AG04449 (cell line): ENCODE measurements around the gene KPTN.

ENCODE experiments used
- CTCF ChIA-PET: fragments of 350-600 bp; formaldehyde crosslinking; extraction: SDS; loops from one replicate; lab custom pipeline; 2021; ENCODE audit warnings: antibody characterized with exemption; lab: Yijun Ruan, JAX
- POLR2A ChIA-PET: fragments of 400-600, 350-600 bp; formaldehyde crosslinking; extraction: SDS; loops from one replicate; lab custom pipeline; 2020; ENCODE audit warnings: antibody characterized with exemption, inconsistent platforms; lab: Yijun Ruan, JAX
- DNase-seq: peaks from one replicate; pipeline ENCODE4 v3.0.0-alpha.2; 2010; ENCODE audit warnings: low read depth, low spot score
- H3K4me3 ChIP-seq: 2 replicates; pipeline ENCODE4 v1.5.1; 2011; ENCODE audit warnings: low read depth, mild to moderate bottlenecking, control low read depth, low read length
- CTCF ChIP-seq: IDR thresholded peaks from one replicate; pipeline ENCODE4 v1.5.1; 2011; ENCODE audit warnings: mild to moderate bottlenecking, moderate library complexity, low read length, control low read depth, inconsistent platforms; ENCODE audit not compliant: insufficient read depth; ENCODE audit errors: missing control alignments

KPTN gene

GRCh38 chr19:47492137-47492533, 8.1 kb upstream of the KPTN start:
- CTCF ChIA-PET: interaction anchor here (3.8 kb wide), 1 partner anchor 8 kb away, joined by 16 read pairs; the partner anchor contains the start of gene KPTN
- H3K4me3 ChIP-seq: no peak overlapping the region
- TF ChIP-seq CTCF: no peak
- no peak for DNase-seq
- POLR2A ChIA-PET: no interaction called here

GRCh38 chr19:47491358-47492136, 7.5 kb upstream of the KPTN start:
- DNase-seq: no peak
- no peak overlapping the region for H3K4me3 ChIP-seq
- POLR2A ChIA-PET: no interaction called here
- TF ChIP-seq CTCF: no peak
- CTCF ChIA-PET: interaction anchor here (1.0 to 1.1 kb wide), 2 partner anchors 24 to 216 kb away, joined by 3 to 5 read pairs; partner anchors contain the start of gene NAPA

GRCh38 chr19:47490847-47491246, 6.8 kb upstream of the KPTN start:
- no peak for DNase-seq
- H3K4me3 ChIP-seq: no peak overlapping the region
- ChIA-PET CTCF (interaction anchor here (0.6 to 1.1 kb wide), 3 partner anchors 24 to 217 kb away, joined by 3 to 5 read pairs (median 3); partner anchors contain the start of gene NAPA), POLR2A (interaction anchor here (0.6 kb wide), 1 partner anchor 401 kb away, joined by 3 read pairs; no protein-coding TSS in a partner anchor)
- TF ChIP-seq CTCF: no peak

- CTCF ChIA-PET: interaction anchor here (0.9 to 1.2 kb wide), 2 partner anchors 9 to 13 kb away, joined by 3 read pairs; no protein-coding TSS in a partner anchor
- POLR2A ChIA-PET: interaction anchor here (0.6 kb wide), 1 partner anchor 400 kb away, joined by 3 read pairs; no protein-coding TSS in a partner anchor
- no peak for TF ChIP-seq CTCF
- no peak for DNase-seq
- H3K4me3 ChIP-seq: no peak overlapping the region
Measured at GRCh38 chr19:47490031-47490430, 6.0 kb upstream of the KPTN start.

GRCh38 chr19:47489072-47489914, 5.3 kb upstream of the KPTN start:
- POLR2A ChIA-PET: no interaction called here

More at GRCh38 chr19:47489072-47489914, 5.3 kb upstream of the KPTN start:
- CTCF ChIA-PET: interaction anchor here (0.9 to 1.8 kb wide), 3 partner anchors 8 to 13 kb away, joined by 3 to 5 read pairs (median 3); no protein-coding TSS in a partner anchor
- DNase-seq: no peak
- no peak for TF ChIP-seq CTCF
- H3K4me3 ChIP-seq: no peak overlapping the region
